Thyroid gland (tissue), 4 donors: ENCODE data around the gene LRRC4C.

ENCODE experiments used
- CTCF ChIP-seq, 6 experiments: fragments of 200-600 bp in 3 of 6; fragments of 450-650 bp in 3 of 6; sonication (generic) in 3 of 6; IDR thresholded peaks; one replicate each; pipeline ENCODE4 v1.5.1; 2016 to 2019; ENCODE audit warnings: antibody characterized with exemption in 6 of 6, mild to moderate bottlenecking in 2 of 6, inconsistent platforms in 1 of 6, moderate library complexity in 1 of 6
- POLR2A ChIP-seq, 2 donors: fragments of 450-650 bp; IDR thresholded peaks; one replicate each; pipeline ENCODE4 v1.6.1; 2017; ENCODE audit warnings: antibody characterized with exemption in 2 of 2, mild to moderate bottlenecking in 2 of 2, moderate library complexity in 1 of 2

GRCh38 chr11:40271361-40271760 is 1188.1 kb downstream of the LRRC4C start:
- TF ChIP-seq CTCF (IDR thresholded peaks at IDR 0.05) (no peak), POLR2A (IDR thresholded peaks at IDR 0.05) (no peak)
